HG02588 (cell line): ENCODE measurements around the gene ANKRD63.

Experiments
- ATAC-seq: cut with Tn5 transposase; IDR thresholded peaks from one replicate; pipeline ENCODE4 v1.9.1; 2021; ENCODE audit warnings: mild to moderate bottlenecking, moderate library complexity; ENCODE audit not compliant: unreplicated experiment

ANKRD63 gene

DNA sequence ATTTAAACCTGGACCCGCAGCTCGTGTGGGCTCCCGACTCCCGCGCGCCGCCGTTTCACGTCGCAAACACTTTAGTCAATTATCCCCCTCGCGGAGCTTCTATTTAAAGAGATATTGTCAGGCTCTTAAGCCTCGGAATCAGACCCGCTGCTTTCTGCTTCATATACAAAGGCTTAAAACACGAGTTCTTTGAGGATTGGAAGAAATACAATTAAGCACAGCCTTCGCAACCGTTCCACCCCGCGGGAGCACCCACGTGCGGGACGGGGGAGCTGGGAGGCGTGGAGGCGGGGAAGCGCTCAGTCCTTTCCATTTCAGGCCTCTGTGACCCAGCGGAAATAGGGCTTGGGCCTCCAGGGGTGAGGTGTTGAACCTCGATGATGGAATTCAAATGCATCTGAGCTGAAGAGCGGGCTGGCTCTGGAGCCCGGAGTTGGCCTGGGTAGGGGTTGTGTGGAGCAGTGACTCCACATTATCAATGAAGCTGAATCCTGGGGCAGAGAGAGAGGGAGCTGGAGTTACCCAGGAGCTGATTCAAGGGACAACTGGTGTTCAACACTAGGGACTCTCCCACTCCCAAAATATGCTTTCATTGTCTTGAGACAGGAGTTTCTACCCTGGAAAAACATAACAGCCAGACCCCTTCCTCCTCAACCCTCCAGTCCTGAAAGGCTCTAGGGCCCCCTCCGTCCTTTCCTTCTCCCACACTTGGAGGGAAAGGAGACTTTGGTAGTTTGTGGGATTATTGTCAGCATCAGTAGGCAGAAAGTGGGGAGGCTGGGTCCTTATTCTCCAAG, 2.4 kb downstream of the ANKRD63 start:
- ATAC-seq, result no peak

DNA sequence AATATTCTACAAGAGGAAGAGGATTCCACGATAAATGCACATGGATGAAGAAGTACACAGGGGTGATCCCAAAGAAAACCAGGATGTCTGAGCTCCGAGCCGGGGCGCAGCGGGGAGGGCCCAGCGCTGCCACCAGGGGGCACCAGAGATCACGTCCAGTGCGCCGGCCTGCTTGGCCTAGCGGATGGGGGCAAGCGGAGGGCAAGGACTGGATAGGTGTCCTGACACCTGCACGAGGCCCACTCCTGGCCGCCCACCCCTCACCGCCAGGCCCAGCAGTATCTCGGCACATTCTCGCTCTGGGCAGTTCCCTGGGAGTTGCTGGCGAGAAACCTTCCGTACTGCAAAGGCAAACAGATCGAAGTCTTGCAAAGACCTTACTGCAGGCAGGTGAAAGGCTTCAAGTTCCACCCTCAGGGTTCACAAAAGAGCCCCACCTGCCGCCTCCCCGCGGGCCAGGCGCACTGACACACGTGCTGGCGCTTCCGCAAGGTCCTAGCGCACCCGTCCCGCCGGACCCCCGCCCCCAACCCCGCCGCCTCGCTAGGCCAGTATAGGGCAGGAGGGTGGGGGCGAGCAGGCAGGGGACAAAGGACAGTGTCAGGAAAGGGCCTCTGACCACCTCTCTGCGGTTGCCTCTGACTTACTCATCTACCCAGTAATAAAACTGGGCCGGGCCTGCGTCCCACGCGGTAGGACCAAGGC, 3.3 kb downstream of the ANKRD63 start:
- no peak for ATAC-seq

DNA sequence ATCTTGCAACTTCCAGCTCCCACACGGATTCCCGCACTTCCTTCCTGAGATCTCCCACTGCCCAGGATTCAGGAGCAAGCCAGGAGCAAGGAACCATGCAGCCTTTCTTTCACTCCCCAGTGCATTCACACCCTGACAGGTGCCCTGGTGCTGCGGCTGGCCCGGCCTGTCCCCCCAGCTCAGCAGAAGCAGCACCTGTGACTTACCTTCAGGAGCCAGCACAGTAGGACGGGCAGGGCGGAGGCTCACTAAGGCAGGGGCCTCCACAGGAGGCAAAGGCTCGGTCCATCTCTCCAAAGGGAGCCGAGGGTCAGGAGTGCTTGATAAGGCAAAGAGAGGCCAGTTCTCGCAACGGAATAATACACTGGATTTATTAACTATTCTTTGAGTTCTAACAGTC, 4.8 kb downstream of the ANKRD63 start:
- ATAC-seq, result no peak

DNA sequence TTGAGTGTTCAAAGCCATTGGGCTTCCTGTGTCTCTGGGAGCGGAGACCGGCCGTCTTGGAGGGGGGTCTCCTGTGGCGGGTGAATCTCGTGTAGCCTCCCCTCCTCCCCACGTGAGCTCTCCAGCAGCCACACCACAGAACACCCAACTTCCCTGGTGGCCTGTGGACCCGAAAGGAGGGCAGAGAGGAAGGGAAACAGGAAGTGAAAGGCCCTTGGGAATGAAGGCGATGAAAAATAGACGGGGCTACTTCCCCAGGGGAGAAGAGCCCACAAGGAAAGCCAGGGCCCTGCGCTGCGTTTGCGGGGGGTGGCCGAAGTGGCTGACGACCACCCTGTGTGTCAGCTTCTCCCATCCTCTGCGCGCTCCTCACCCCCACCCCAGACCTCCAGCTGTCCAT, 5.4 kb downstream of the ANKRD63 start:
- ATAC-seq, result no peak

DNA sequence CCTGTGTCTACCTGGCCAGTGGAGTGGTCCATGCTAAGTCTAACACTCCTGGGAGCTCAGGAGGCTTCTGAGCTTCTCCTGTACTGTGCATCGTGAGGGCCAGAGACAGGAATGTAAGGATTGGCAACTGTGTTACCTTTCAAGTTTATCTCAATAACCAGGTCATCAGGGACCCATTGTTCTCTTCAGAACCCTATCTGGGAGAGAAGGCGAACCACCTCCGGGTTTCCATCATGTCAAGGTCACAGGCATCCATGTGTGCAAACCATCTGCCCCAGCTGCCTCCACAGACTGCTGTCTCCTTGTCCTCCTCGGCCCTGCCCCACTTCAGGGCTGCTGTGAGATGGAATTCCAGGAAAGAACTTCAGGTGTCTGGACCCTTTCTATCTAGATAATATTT, 5.9 kb downstream of the ANKRD63 start:
- ATAC-seq, result no peak

DNA sequence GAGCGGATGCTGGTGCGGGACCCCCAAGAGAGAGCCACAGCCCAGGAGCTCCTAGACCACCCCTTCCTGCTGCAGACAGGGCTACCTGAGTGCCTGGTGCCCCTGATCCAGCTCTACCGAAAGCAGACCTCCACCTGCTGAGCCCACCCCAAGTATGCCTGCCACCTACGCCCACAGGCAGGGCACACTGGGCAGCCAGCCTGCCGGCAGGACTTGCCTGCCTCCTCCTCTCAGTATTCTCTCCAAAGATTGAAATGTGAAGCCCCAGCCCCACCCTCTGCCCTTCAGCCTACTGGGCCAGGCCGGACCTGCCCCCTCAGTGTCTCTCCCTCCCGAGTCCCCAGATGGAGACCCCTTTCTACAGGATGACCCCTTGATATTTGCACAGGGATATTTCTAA, 6.9 kb downstream of the ANKRD63 start:
- no peak for ATAC-seq

DNA sequence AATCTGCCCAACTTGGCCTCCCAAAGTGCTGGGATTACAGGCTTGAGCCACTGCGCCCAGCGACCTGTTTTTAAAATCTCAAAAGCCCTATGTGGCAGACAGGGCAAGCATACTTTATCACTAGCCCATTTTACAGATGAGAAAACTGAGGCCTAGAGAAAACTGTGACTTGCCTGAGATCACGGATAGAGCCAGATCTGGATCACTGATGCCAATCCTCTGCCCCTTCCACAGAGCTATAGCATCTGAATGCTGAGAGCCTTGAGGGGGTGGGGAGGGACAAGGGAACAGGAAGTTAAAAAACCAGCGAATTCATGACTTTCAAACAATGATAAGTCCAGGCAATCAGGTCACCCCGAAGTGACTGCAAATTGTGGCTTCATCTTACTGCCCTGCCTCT, 7.3 kb downstream of the ANKRD63 start:
- ATAC-seq, result no peak

DNA sequence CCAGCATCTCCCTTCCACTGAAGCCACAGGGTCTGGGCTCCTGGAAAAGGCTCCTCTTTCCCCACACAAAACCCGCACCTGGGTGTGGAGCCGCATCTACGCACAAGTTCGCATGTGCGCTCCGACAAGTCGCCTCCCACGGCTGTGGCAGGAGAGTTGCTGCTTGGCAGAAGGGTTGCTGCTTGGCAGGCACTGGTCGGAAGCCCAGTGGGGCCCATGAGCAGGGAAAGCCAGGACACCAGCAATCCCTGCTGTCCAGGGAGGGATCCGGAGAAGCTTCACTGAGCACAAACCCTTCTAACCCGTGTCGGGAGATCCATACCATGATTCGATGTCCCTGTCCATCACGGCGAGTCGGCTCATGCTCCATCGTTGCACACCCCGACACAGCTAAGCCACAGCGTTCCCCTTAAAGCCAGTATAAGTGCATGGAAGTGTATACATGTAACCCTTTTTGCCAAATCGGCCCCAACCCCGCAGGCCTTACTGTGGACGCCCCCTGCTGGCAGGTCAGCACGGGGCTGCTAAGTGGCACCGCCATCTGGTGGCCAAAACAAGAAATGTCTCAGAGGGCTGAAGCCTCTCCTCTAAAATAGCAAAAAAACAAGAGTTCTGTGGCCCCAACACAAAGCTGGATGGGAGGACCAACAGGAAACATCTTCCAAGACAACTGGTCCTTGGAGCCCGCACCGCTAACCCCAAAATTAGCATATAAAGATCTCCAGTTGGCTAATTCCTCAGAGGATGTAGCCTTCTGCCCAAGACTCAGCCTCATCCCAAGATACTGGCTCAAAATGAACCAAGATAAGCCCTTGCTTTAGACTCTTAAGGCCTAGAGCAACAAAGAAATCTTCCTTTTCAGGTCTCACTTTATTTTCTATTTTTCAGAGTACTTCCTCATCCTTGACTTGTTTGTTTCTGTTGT, 8.3 kb downstream of the ANKRD63 start:
- no peak for ATAC-seq

DNA sequence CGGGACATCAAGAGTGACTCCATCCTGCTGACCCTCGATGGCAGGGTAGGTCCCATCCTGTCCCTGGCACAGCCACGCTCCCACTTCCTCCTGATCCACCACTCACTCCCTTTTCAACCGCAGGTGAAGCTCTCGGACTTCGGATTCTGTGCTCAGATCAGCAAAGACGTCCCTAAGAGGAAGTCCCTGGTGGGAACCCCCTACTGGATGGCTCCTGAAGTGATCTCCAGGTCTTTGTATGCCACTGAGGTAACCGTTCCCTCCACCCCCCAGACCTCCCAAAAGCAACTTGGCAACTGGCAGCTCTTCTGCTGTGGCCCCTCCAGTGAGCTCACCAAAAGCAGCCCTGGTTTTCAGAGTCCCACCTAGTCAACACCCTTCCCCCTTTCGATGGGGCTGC, 9.4 kb downstream of the ANKRD63 start:
- no peak for ATAC-seq

DNA sequence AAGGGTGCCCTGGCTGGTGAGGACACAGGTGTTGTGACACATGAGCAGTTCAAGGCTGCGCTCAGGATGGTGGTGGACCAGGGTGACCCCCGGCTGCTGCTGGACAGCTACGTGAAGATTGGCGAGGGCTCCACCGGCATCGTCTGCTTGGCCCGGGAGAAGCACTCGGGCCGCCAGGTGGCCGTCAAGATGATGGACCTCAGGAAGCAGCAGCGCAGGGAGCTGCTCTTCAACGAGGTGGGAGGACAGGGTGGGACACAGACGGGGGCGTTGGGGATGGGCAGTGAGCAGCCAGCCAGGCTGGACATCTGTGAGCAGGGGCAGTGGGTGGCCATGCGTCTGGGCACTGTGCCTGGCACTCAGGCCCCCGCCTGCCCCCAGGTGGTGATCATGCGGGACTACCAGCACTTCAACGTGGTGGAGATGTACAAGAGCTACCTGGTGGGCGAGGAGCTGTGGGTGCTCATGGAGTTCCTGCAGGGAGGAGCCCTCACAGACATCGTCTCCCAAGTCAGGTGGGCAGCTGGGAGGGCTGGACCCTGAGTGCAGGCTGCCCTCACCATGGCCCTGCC, 10.3 kb downstream of the ANKRD63 start:
- no peak for ATAC-seq

DNA sequence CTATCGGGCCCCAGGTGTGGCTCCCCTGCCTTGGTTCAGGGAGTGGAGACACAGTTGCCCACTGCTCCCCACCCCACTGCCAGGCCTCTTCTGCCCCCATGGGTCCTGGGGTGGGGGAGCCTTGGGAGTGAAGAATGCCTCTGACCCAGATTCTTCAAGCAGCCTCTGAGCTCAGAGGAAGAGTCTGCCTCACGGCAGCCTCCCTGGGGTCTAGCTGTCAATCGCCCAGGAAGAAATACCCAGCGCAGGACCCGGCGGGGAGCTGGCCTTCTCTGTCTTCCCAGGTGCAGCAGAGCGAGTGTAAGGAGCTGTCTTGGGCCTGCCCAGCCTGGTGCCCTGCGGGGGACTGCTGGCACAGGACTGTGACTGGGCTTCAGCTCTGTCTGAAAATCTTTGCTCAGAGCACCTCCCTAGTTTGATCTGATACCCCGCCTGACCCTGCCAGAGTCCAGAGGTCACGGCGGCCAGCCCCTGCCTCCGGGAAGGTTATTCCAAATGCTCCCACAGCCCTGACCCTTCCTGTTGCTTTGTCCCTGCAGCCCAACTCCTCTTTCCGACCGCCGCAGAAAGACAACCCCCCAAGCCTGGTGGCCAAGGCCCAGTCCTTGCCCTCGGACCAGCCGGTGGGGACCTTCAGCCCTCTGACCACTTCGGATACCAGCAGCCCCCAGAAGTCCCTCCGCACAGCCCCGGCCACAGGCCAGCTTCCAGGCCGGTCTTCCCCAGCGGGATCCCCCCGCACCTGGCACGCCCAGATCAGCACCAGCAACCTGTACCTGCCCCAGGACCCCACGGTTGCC, 11.0 kb downstream of the ANKRD63 start:
- no peak for ATAC-seq

DNA sequence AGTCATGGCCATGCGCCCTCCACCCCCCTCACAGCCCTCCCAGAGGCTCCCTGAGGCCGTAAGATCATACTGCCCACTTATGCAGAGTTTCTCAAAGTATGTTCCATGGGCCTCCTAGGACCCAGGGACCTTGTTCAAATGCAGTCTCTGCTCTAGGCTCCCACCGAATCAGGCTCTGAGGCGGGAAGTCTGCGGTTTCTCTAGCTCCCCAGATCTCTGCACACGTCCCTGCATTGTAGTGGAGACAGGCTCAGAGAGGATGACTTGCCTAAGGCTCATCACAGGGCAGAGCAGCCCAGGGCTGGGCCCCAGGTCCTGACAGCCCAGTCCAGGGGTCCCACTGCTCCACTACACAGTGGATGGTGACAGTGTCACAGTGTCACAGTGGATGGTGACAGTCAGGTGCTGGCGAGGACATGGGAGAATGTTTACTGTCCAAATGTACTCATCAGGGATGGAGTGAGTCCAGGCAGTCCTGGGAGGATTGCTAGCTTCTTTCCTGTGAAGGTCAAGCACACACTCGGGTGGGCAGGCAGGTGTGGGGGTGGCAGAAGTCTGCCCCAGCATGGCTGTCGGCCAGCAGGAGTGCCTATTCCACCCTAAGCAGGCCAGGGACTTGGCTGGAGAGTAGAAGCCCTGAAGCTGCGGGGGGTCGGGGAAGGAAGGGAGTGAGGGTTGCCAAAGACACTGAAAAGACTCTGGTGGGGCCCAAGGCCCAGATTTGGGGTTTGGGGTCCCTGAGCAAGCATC, 12.4 kb downstream of the ANKRD63 start:
- ATAC-seq, result no peak

DNA sequence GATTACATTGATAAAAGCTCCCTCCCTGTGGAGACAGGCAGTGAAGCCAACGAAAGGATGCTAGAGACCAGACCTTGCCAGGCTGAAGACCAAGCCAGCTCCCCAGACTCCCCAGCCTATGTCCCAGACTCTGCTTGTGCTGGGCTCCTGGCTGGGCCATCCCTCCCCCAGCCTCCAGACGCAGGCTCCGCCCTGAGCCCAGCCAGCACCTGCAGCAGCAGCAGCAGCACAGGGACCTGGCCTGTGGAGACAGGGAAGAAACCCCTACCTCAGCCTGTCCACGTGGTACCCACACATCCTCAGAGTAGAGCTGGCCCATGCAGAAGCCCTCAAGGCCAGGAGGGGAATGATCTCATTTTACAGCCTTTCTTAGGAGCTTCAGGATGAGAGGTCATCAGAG, 13.3 kb downstream of the ANKRD63 start:
- no peak for ATAC-seq

DNA sequence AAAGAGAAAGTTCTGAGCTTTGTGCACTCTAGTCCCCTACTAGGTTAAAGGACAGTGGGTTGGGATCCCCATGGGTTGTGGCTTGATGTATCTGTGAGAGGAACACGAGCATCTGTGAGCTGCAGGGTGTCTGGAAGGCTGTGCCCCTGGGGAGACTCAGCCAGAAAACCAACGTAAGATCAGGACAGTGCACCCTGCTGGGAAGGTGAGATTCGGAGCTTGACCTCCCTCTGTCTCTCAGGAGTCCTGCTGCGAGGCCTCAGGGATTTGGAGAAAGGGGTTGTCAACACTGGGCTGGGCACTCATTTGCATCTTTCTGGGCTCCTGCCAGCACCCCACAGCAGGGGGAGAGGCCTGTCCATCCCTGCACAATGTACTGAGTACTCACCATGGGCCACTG, 15.2 kb downstream of the ANKRD63 start:
- ATAC-seq, result no peak

DNA sequence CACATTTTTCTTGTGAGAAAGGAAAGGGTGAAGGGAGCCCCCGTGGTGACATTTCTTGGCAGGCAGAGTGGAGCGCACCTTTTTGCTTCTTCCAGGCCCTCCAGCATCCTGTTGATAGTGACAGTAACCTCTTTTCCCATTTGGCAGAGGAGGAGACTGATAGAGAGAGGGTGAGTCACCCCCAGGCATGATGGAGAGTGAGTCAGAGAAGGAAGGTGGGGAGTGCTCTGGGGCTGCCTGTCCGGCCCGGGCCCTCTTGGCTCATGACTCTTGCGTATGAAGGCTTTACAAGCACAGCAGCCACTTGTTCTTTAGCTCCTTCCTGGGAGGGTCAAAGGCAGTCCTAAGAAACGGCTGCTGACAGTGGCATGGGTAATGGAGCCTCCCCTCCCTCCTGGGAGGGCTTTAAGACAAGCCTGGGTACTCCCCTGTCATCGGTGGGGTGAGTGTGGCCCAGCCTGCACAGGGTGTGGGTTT, 16.0 kb downstream of the ANKRD63 start:
- no peak for ATAC-seq

DNA sequence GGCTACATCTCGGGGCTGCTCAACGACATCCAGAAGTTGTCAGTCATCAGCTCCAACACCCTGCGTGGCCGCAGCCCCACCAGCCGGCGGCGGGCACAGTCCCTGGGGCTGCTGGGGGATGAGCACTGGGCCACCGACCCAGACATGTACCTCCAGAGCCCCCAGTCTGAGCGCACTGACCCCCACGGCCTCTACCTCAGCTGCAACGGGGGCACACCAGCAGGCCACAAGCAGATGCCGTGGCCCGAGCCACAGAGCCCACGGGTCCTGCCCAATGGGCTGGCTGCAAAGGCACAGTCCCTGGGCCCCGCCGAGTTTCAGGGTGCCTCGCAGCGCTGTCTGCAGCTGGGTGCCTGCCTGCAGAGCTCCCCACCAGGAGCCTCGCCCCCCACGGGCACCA, 17.0 kb downstream of the ANKRD63 start:
- no peak for ATAC-seq

DNA sequence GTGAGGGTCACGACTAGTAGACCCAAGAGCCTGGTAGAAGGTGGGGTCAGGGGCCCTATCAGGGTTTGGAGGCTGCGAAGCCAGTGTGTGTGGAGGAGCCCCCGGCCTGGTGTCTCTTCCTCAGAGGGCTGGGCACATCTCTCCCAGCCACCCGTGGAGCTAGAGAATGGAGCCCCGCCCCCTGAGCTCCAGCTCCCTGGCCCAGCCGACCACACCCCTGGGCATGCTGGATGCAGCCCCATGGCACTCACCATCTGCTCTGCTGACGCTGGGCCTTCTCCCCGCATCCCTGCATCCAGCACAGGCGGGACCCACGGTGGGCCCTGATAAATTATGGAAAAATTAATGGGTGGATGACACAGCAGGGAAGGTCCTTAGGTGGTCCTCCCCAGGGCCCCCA, 17.5 kb downstream of the ANKRD63 start:
- no peak for ATAC-seq

DNA sequence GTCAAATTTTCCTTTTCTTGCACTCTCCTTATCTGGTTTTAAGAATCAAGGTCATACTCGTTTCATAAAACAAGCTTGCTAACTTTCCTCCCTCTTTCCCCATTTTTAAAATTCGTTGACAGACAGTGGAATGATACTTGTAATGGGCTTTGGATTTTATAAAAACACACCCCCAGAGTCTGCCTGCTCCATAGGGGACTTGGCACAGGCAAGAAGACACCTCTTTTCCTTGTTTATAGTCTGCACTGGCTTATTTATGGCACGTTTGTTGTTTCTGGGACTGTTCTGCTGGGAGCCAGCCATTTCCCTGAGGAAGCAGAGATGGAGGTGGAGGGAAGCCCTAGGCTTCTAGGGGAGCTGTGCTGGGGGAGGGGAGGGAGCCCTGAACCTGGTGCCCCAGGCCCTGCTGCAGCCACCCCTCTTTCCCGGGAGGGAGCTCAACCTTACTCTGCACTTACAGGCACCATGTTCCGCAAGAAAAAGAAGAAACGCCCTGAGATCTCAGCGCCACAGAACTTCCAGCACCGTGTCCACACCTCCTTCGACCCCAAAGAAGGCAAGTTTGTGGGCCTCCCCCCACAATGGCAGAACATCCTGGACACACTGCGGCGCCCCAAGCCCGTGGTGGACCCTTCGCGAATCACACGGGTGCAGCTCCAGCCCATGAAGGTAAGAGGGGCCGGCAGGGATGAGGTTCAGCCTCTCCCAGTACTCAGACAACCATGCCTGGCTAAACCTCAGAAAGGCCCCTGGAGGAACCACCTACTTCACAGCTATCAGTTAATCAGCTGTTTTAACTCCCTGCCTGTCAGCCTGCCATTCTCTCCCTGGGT, 18.3 kb downstream of the ANKRD63 start:
- no peak for ATAC-seq
